ENCODE measurements around the gene CFAP47. TPM values are rescaled to one million over a fixed set of nuclear protein-coding genes. Genes with fewer than 3 reads are reported as not detected.

Gene CFAP47
- total and polyA plus RNA-seq, 8 donors, result 1.1 to 2.2 TPM; not detected in 6

- Histone ChIP-seq H3K4me1 (no peaks in the 10 kb centered on the region), H3K27ac (no peak overlapping the region), H3K27me3 (no peaks in the 10 kb centered on the region), H3K36me3 (no peaks in the 10 kb centered on the region), H3K4me3 (no peak overlapping the region), H3K9me3 (no peaks in the 10 kb centered on the region)
- intact Hi-C loops (cut with DNase I; ENCODE audit: low total_unique reads), result no loop called here
- 38 to 74% (median 57%) methylated on average over 1 of the region's 1 CpG for WGBS, 5 donors
- TF ChIP-seq POLR2A (IDR thresholded peaks at IDR 0.05), result no peak
- TF ChIP-seq EP300 (IDR thresholded peaks at IDR 0.05), result no peak
- TF ChIP-seq CTCF (IDR thresholded peaks at IDR 0.05), result no peak
- TF ChIP-seq POLR2AphosphoS5 (IDR thresholded peaks at IDR 0.05), result no peak
- no peak for DNase-seq
These were observed 424.8 kb downstream of the CFAP47 start for GRCh38 chrX:36344301-36344700.

DNA sequence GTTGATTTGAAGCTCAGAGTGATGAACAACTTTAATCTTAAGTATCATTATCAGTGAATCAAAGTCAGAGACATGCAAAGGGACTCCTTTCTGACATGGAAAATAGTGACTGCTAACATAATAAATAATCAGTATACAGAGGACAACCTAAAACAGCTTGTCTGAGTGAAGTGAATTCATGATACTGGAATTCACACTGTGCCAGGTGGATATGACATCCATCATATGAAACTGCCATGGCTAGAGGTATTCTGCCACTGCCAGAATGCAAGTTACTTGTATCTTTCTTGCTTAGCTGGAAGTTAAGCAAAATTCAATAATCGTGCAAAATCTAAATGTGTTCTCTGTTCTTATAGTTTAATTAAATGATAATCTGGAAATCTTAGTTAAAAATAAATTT is 429.0 kb downstream of the CFAP47 start:
- Histone ChIP-seq H3K4me1 (no peaks in the 10 kb centered on the region), H3K9me3 (no peaks in the 10 kb centered on the region), H3K4me3 (no peak overlapping the region), H3K27me3 (no peaks in the 10 kb centered on the region), H3K27ac (no peak overlapping the region), H3K36me3 (no peaks in the 10 kb centered on the region)
- no peak for DNase-seq
- intact Hi-C loops (cut with DNase I; ENCODE audit: low total_unique reads), result no loop called here
- WGBS, 5 donors, result 61 to 100% (median 73%) methylated on average over 1 of the region's 1 CpG
- TF ChIP-seq POLR2A (IDR thresholded peaks at IDR 0.05) (no peak), POLR2AphosphoS5 (IDR thresholded peaks at IDR 0.05) (no peak), CTCF (IDR thresholded peaks at IDR 0.05) (no peak), EP300 (IDR thresholded peaks at IDR 0.05) (no peak)

- peaks cover 0 to 19% (median 5%) of the 10 kb centered on the region in 4 donors for H3K9me3 ChIP-seq
- no peaks in the 10 kb centered on the region for H3K4me1 ChIP-seq
- H3K4me3 ChIP-seq, result no peak overlapping the region
- 31 to 45% (median 40%) methylated on average over 1 of the region's 1 CpG for WGBS, 5 donors
- no peaks in the 10 kb centered on the region for H3K27me3 ChIP-seq
- H3K27ac ChIP-seq, result no peak overlapping the region
- no peak for TF ChIP-seq POLR2A (IDR thresholded peaks at IDR 0.05)
- TF ChIP-seq POLR2AphosphoS5 (IDR thresholded peaks at IDR 0.05), result no peak
- no peak for TF ChIP-seq CTCF (IDR thresholded peaks at IDR 0.05)
- no peak for TF ChIP-seq EP300 (IDR thresholded peaks at IDR 0.05)
- intact Hi-C loops (cut with DNase I; ENCODE audit: low total_unique reads), result no loop called here
- no peaks in the 10 kb centered on the region for H3K36me3 ChIP-seq
- no peak for DNase-seq
These were observed 438.3 kb downstream of the CFAP47 start for GRCh38 chrX:36357855-36358254.

DNA sequence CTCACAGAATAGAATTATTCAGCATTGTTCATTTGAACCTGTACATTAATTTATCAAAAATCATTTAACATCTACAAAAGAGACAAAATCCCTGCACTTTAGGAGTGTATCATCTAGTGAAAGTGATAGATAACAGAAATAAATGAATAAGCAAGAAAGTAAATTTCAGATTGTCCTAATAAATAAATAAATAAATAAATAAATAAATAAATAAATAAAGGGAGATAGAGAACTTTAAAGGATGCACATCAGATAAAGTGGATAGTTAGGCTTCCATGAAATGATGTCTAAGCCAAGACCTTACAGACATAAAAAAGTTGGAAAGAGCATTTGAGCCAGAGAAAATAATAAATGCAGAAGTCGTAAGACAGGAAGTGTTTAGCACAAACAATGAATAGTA is 444.7 kb downstream of the CFAP47 start:
- intact Hi-C loops (cut with DNase I; ENCODE audit: low total_unique reads), result no loop called here
- H3K27ac ChIP-seq, result no peak overlapping the region
- 48 to 73% (median 67%) methylated on average over 1 of the region's 1 CpG for WGBS, 5 donors
- TF ChIP-seq CTCF (IDR thresholded peaks at IDR 0.05), result no peak
- no peak for TF ChIP-seq EP300 (IDR thresholded peaks at IDR 0.05)
- no peak for TF ChIP-seq POLR2AphosphoS5 (IDR thresholded peaks at IDR 0.05)
- no peak for TF ChIP-seq POLR2A (IDR thresholded peaks at IDR 0.05)
- H3K36me3 ChIP-seq, result no peaks in the 10 kb centered on the region
- H3K9me3 ChIP-seq, result peaks cover 0 to 19% (median 5%) of the 10 kb centered on the region in 4 donors
- H3K4me3 ChIP-seq, result no peak overlapping the region
- no peak for DNase-seq
- no peaks in the 10 kb centered on the region for H3K27me3 ChIP-seq
- H3K4me1 ChIP-seq, result no peaks in the 10 kb centered on the region

Data from stomach (tissue), 9 donors.